Right lobe of liver (tissue), 4 donors: ENCODE measurements around the gene PACRGL.

Experiments
- CTCF ChIP-seq, 4 donors: fragments of 200-600 bp in 3 of 4; fragments of 450-650 bp in 1 of 4; IDR thresholded peaks; one replicate each; pipeline versions ENCODE4 v1.5.1 to v1.8.0; 2016 to 2022; ENCODE audit warnings: antibody characterized with exemption in 4 of 4, mild to moderate bottlenecking in 2 of 4
- POLR2A ChIP-seq: fragments of 450-650 bp; IDR thresholded peaks from one replicate; pipeline ENCODE4 v1.6.1; 2017; ENCODE audit warnings: antibody characterized with exemption, mild to moderate bottlenecking
- donor health status: DM: no; HTN: no; CAD: no.
- donor health status: DM: no; HTN: no; CAD: no.
- donor health status: DM: no; HTN: yes; CAD: no.

DNA sequence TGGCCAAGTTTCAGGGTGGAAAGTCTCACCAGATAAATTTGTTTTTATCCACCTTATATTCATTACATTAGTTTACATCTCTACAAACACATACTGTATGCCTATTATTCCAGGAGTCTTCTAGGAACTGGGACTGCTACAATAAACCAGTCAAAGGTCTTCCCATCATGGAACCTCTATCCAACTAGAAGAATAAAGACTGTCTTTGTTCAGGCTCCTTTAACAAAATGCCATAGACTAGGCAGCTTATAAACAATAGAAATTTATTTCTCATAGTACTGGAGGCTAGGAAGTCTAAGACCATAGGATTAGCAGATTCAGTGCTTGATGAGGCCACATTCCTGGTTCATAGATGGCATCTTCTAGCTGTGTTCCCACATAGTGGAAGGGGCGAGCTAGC lies 61.6 kb downstream of the PACRGL start:
- TF ChIP-seq CTCF (IDR thresholded peaks at IDR 0.05) (no peak), POLR2A (no peak)
